ENCODE measurements around the gene CNIH3.
"Not testable (repeated sequence)": the region's sequence is repeated elsewhere in the genome, so short reads cannot be mapped to it uniquely, and the experiment has no call there.

CNIH3 gene

DNA sequence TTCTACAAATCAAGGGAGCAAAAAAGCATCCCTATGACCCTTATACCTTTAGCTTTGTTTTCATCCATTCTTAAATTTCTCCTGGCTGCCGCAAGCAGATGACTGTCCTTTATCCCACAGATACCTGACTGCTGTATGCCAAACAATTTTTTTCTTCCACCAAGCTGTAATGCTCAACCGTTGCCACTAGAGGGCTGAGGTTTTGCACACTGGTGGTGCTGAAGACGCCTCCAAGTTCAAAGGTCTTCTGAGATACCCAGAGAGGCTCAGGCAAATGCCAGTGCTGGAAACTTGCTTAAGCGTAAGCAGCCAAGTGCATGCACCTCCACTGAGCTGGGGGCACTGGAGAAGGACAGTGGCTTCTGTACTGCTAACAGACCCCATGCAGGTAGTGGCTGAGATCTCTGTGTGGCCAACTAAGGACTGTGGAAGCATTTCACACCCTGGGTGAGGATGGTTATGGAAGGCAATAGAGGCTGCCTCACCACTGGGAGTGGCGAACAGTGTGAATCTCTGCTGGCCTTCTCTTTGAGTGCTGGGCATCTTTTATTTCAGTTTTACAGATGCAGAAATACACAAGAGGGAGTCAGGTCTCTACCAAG is 28.5 kb downstream of the CNIH3 start:
- peak; percentile 23 for DNase-seq

DNA sequence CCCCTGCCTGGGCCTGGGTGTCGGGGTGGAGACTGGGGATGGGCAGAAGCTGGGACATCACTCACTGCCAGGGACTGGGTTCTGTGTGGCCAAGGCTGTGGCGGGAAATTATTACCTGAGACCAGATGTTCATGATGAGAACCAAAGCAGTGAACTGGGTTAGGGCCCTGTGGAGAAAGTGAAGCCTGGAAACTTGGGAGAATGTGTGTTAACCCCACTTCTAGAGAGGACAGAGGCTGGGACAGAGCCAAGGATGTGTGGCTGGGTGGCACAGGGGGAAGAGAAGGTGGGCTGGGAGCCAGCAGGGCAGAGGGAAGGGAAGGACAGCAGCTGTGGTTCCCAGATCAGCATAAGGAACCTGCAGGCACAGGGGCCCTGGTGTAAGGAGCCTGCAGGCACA is 31.3 kb downstream of the CNIH3 start:
- no peak for DNase-seq

DNA sequence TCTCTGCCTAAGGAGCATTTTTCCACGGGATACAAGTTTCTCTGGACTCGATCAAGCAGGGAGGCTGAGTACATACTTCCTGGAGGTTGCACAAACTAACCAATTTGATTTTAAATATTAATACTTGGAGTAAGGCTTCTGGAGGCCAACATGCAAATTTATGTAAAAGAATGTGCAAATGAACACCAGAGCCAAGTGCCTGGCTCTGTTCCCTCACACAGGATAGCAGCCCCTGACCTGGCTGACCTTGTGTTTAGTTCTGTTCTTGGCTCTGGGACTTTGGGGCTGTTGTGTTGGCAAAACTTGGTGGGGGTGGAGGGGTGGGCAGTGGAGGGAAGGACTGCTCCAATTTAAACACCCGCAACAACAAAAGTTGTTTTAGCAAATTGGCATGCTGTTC is 34.2 kb downstream of the CNIH3 start:
- DNase-seq, result no peak

DNA sequence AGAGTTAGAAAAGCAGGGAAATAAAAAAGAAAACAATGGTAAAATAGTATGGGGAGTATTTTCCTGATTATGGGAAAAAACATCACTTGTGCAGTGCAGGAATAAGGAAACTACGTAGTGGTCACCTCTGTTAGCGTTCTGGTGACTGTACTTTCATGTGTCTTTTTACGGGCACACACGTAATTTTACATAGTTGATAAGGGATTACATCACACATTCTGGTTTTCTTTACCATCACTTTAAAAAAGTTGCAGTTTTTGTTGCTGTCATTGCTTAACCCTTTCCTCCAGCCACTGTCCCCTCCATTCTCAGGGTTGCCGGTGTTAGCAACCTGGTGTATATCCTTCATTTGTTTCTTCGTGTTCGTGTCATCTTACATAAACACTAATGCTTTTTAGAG is 35.1 kb downstream of the CNIH3 start:
- no peak for DNase-seq

DNA sequence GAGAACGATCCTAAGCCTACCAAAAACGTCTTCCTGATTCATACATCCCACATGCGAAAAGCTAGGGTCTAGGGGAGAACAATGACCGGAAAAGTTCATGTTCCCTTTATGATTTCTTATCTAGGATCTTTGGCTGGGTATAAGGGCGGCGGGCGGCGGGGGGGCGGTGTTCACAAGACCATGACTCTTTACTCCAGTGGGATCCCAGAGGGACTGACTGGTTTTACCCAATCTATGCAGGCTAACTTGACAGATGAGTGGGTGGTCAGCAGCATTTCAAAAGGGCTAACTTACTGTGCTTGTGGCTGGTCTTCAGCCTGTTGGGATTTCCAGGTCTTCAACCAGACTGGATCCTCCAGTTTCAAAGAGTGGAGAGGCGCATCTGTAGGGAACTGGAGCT is 40.3 kb downstream of the CNIH3 start:
- no peak for DNase-seq

DNA sequence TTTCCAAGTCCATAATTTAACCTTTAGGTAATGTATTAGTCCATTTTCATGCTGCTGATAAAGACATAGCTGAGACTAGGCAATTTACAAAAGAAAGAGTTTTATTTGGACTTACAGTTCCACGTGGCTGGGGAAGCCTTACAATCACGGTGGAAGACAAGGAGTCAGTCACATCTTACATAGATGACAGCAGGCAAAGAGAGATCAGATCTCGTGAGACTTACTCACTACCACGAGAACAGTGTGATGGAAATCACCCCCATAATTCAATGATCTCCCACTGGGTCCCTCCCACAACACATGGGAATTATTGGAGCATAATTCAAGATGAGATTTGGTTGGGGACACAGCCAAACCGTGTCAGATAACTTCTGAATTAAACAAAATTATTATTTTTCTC is 44.0 kb downstream of the CNIH3 start:
- no peak for DNase-seq

DNA sequence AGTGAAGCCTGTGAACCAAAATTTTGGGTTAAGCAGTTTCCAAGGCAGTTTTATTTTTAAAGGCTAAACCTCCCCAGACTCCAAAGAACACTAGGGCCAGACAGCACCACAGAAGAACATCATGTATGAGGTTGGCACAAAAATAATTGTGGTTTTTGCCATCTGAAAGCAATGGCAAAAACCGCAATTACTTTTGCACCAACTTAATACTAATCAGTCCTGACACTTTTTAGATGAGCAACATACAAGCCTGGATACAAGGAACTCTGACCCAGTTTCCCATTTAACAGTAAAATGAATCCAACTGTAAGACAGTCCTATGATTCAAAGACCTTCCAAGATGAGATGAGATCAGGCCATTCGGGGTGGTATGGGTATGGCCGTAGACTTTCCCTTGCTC is 46.8 kb downstream of the CNIH3 start:
- no peak for DNase-seq

DNA sequence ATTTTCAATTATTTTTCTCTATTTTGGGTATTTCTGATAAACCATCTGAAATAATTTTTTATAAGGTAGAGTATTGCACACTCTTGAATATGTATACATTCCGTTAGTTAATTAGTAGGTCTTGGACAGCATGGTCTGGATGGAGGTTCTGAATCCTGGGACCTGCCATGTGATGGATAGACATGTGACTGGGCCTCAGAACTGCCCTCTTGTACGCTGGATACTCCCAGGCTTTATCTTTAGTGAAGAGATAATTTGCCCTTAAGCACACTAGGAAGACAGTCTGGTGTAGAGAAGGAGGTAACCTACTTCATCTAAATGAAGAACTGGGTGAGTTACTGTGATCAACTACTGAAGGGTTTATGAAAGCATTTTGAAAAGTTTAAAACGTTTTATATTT is 48.9 kb downstream of the CNIH3 start:
- DNase-seq, result no peak

DNA sequence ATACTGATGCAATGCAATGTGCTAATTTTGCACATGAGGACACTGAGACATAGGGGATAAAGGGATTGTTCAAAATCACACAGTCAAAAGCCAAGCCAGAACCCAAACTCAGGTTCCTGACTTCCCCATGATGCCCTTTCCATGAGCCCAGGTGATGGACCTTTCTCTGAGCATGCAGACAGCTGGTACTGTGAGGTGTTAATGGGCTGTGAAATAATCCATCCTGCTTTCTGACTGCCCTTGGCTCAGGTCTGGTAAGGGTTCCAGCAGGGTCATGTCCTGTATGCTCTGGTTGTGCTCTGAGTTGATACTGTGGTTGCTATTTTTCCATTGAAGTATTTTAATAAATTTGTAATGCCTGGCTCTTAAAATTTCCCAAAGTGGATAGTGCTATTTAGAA is 50.0 kb downstream of the CNIH3 start:
- no peak for DNase-seq

DNA sequence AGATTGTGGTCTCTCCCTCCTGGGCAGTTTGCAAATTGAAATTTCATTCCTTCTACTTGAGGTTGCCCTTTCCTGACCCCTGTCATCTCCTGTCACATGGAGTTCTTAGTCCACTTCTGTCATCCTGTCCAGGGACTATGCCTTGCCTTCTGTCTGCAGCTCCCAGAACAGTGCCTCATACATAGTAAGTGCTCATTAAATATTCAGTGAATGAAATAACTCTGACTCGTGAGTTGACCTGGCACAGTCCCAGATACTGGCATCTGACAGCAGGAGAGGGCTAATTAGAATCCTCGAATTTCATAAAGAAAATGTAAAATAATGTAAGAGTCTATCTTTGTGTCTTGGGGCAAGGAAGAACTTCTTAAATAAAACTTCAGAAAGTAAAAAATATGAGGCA is 50.8 kb downstream of the CNIH3 start:
- DNase-seq, result no peak

DNA sequence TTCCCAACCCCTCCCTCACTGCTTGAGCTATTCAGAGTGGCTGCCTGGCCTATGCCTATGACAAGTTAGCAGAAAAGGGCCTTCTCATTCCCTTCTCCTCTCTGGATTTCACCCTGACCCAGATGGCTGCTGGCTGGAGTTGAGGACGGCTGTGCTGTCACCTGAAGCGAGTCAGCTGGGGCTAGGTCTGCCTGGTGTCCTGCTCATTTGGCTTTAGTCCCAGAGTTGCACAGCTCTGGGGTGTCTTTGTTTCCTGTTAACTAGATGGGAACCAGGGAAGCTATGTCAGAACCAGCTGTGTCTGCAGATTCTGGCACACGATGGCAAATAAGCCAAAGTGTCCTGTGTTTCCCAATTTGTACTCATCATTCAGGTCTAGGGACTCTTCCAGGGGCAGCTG is 52.9 kb downstream of the CNIH3 start:
- DNase-seq, result no peak

DNA sequence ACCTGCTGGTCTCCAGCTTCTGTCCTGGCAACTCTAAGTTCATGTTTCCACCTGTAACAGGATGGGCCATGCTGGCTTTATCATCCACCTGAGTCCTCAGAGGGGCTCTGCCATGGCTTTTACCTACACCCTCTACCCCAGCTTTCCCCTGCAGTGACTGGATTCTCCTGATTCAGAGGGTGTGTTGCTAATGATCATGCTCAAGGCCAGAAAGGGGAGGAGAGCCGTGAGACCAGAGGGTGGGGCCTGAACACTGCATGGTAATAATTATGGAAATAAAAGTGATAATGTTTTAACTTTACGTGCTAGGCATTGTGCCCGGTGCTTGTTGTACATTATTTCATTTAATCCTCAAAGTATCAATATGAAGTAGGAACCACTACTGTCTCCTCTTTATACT is 53.3 kb downstream of the CNIH3 start:
- no peak for DNase-seq

DNA sequence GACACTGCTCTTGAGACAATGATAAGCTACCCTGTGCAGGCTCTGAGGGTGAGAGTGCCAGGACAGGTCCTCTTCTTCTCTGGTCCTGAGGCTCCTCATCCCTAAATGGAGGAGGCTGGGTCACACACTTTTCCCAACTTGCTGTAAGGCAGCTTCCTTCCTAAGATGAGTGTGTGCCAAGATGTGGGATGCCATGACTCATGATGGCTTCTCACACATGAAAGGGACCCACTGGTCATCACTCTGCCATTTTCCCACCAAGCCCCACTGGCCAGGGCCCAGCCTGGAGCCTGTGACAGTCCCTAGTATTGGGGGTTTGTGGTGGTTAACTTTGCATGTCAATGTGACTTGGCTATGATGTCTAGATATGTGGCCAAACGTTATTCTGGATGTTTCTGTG is 54.4 kb downstream of the CNIH3 start:
- DNase-seq, result no peak

DNA sequence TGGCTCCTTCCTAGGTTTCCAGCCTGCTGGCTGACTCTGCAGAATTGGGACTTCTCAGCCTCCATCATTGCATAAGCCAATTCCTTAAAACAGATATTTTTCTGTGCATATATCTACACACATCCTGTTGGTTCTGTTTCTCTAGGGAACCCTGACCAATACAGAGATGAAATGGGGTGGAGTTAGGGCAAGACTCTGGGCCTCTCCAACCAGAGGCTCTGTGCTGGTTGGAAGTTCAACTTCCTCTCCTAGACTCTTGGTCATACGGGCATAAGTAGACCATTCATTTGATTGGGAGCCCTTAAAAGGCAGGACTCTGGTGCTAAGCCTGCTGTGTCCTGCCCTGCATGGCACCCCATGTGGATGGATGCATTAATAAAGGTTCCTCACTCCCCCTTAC is 55.0 kb downstream of the CNIH3 start:
- DNase-seq, result no peak

DNA sequence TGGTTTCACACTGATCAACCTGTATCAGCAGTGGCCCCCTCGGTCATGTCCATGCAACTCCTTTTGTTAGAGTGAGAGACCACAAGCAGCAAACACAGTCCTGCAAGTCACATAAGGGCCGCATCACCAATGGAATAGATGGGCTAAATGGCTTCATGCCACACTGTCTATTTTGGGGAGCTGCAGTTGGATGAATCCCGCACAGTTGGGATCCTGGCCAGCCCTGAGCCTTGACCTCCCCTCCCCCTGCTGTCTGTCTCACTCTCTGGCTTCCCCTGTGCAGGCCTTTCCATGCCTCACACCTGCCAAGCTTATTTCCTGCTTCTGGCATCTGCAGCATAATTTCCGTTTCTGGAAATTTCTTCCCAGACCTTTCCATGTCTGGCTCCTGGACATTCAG is 57.0 kb downstream of the CNIH3 start:
- DNase-seq, result no peak

DNA sequence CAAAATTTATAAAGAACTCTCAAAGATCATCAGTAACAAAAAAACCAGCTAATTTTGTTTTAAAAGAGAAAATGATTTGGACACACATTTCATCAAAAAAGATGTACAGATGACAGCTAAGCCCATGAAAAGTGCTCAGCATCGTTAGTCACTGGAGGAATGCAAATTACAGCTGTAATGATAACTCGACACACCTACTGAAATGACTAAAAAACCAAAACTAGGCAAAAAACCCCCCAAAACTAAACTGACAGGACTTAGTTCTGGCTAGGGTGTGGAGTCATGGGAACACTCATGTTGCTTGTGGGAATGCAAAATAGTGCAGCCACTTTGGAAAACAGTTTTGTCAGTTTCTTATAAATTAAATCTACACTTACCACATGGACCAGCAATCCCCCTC is 59.5 kb downstream of the CNIH3 start:
- no peak for DNase-seq

DNA sequence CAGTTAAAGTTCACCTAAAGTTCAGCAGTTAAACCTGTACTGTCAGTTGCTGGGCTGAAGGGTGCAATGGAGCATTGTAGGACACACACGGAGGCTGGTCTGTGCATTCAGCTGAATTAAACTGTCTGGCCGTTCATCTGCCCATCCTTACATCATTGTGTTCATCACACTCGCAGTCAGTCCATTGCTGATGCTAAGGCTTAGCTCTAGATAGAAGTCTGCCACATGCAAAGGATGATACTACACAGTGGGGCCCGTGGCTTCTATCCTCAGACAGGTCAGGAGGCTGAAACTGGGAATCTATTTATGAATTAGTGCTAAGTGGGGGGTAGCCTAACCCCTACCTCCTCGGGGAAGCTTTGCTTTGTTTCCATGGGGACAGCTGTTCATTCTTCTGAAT is 60.4 kb downstream of the CNIH3 start:
- no peak for DNase-seq

DNA sequence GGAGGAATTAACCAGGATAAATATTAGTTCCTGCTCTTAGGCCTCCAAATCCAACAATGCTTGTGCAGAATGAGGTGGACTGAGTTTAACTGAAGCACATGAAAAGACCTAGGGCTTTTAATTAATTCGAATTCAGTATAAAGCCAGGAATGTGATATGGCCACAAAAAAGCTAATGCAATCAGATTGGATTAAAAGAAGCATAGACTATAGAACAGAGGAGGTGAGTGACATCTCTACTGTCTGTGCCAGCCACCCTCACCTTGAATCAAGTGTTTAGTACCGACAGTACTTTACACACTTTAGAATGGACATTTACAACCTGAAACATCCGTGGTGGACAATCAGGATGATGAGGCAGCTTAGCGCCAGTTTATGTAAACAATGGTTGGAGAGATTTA is 62.1 kb downstream of the CNIH3 start:
- no peak for DNase-seq

DNA sequence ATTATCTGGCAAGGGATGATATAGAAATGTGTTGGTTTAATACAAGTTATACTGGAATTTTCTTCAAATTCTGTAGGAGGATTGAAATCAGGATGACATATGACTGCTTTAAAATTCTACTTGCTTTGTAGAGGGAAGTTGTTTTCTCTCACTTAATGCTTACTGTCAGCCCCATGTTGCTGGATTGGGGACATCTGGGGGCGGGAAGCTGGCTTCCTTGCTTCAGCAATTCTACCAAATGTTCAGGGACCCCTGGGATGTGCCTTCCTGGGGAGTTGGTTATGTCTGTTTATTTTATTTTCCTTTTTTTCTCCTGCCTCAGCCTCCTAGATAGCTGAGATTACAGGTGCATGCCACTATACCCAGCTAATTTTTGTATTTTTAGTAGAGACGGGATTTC is 63.5 kb downstream of the CNIH3 start:
- DNase-seq, result no peak

DNA sequence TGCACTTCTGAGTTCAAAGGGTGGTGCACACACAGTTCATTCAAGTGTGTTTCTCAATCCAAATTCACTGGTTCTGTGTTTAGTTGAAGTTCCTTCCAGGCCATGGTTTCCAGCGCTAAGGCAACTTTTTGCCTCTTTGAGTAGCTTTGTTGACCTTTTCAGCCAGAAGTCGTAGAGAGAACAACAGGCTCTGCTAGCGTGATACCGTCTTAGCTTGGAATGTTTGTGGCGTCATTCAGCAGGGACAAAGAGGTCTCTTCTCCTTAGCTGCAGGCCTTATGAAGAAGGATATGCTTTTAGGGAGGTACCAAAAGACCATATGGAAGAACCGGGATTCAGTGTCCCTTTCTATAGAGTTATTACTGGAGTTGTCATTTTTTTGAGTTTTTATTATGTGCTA is 65.7 kb downstream of the CNIH3 start:
- DNase-seq, result no peak

DNA sequence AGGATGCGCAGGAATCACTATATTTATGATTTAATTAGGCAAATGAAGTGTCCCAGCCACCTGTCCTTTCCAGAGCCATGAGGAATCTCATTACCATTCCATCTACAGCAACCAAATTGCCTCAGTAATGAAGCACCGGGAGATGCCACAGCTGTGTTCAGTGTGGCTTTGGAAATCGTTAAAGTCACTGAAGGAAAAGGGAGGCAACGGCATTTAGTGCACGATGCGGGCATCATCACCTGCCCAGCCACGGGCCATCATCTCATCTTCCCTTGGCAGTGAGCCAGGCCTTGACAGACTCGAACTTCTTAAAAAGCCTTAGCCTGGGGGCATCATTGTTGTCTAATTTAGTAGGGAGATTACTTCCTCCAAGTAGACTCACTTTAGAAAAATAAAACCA is 67.8 kb downstream of the CNIH3 start:
- peak; percentile 29 for DNase-seq

DNA sequence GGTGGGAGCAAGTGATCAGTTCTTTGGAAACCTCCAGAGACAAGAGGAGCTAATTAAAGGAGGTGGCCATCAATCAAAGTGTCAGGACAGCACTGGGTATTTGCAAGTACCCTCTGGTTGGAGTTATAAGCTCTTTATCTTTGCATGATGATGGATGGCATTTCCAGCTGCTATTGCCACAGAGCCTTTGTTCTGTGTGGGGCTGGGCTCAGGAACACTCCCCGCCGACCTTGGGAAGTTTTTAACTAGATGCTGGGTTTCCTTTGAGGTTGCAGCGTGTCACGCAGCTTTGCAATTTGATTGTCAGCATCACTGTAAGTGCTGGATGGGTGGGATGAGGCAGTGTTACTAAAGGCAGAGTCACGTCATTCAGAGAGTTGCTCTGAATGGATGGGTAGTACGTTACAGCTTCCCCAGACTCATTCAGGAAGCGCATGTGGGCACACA is 68.9 kb downstream of the CNIH3 start:
- DNase-seq, result no peak

DNA sequence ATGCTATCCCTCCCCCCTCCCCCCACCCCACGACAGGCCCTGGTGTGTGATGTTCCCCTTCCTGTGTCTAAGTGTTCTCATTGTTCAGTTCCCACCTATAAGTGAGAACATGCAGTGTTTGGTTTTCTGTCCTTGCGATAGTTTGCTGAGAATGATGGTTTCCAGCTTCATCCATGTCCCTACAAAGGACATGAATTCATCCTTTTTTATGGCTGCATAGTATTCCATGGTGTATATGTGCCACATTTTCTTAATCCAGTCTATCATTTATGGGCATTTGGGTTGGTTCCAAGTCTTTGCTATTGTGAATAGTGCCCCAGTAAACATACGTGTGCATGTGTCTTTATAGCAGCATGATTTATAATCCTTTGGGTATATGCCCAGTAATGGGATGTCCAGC is 70.0 kb downstream of the CNIH3 start:
- DNase-seq, result not testable (repeated sequence)

DNA sequence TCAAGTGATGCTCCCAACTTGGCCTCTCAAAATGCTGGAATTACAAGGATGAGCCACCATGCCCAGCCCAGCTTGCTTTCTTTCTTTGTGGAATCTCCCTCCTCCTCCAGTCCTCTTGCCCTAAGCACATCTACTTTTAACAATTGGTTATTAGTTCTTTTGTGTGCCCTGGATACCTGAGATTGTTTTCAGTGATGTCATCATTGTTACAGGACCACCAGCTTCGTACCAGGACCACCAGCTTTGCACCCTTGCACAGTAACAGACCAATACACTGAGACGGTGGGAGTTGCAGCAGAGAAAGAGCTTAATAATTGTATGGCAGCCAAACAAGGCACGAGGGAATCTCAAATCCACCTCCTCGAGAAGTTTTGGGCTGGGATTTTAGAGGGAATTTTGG is 71.3 kb downstream of the CNIH3 start:
- no peak for DNase-seq

DNA sequence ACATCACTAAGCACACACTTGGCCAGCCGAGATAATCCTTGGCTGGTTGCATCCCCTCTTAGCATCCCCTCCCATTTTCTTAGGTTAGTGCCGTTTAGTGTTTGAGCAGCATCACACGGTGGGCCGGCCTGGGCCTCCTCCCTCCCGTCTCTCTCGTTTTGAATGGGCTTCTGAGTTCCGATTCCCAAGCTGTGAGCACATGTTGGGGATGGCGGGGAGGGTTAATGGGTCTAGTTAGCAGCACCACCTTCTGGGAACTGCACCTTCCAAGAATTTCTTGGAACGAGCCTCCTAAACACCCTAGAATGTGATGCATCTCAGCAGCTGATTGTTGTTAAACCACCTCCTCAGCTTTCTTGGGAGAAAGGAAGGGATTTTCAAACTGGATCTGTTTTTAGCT is 73.3 kb downstream of the CNIH3 start:
- no peak for DNase-seq

DNA sequence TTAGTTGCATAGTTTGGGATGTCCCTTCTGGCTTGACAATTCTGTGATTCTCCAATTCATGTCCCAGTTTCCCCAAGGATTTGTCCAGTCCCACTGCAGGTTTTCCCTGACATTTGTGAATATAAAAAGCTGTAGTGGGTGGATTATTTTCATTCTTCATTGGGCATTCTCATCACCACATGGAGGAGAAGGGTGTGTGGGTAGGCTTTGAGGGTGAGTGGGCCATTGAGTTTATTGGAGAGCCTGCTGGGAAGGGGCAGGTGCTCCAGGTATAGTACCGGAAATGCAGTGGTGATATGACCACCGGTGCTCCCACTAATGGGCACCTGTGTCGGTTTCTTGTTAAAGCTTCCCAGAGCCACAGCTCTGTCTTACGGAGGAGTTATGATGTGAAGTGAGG is 74.5 kb downstream of the CNIH3 start:
- DNase-seq, result no peak
